Neural progenitor cell (in vitro differentiated cells): Measurements from ENCODE around the gene CHFR. TPM values are rescaled to one million over a fixed set of nuclear protein-coding genes. Genes with fewer than 3 reads are reported as not detected.
A peak's percentile ranks its signal among the peaks of the same experiment; 100 is the strongest.

Source experiments
- DNase-seq: peaks from one replicate; pipeline ENCODE4 v3.0.0-alpha.2; 2016; ENCODE audit warnings: low spot score
- H2AFZ ChIP-seq: fragments of 200-600 bp; sonication (generic); replicated peaks from 2 replicates; pipeline ENCODE4 v1.6.1; 2016; ENCODE audit warnings: antibody characterized with exemption
- H3F3A ChIP-seq: fragments of 200-600 bp; sonication (generic); 2 replicates; pipeline ENCODE4 v1.6.1; 2016; ENCODE audit warnings: antibody characterized with exemption, low read depth
- H3K27ac ChIP-seq: fragments of 200-600 bp; sonication (generic); 2 replicates; pipeline ENCODE4 v1.5.1; 2016; ENCODE audit warnings: mild to moderate bottlenecking
- H3K27me3 ChIP-seq: fragments of 200-600 bp; sonication (generic); 2 replicates; pipeline ENCODE4 v1.6.1; 2016; ENCODE audit warnings: mild to moderate bottlenecking, moderate library complexity
- H3K36me3 ChIP-seq: fragments of 200-600 bp; sonication (generic); 2 replicates; pipeline ENCODE4 v1.5.1; 2016
- H3K4me1 ChIP-seq: fragments of 200-600 bp; sonication (generic); 2 replicates; pipeline ENCODE4 v1.6.1; 2016; ENCODE audit warnings: mixed run types
- H3K4me2 ChIP-seq: fragments of 200-600 bp; sonication (generic); 2 replicates; pipeline ENCODE4 v1.6.1; 2016
- H3K4me3 ChIP-seq: fragments of 200-600 bp; sonication (generic); 2 replicates; pipeline ENCODE4 v1.5.1; 2016
- H3K79me2 ChIP-seq: fragments of 200-600 bp; sonication (generic); 2 replicates; pipeline ENCODE4 v1.6.1; 2016; ENCODE audit warnings: low read depth
- H3K9ac ChIP-seq: fragments of 200-600 bp; sonication (generic); 2 replicates; pipeline ENCODE4 v1.6.1; 2016
- H3K9me3 ChIP-seq: fragments of 200-600 bp; sonication (generic); 2 replicates; pipeline ENCODE4 v1.5.1; 2016; ENCODE audit warnings: low read depth
- H4K20me1 ChIP-seq: fragments of 200-600 bp; sonication (generic); 2 replicates; pipeline ENCODE4 v1.6.1; 2016; ENCODE audit warnings: low read depth
- H3K27ac Mint-ChIP-seq: 3 replicates; pipeline ENCODE4 v1.8.0; 2021; ENCODE audit warnings: mixed read lengths
- H3K27me3 Mint-ChIP-seq: 2 replicates; pipeline ENCODE4 v1.8.0; 2022; ENCODE audit warnings: low read depth, mild to moderate bottlenecking, inconsistent platforms, moderate library complexity, mixed read lengths; ENCODE audit not compliant: insufficient read depth
- H3K36me3 Mint-ChIP-seq: 3 replicates; pipeline ENCODE4 v1.8.0; 2021; ENCODE audit warnings: mixed read lengths
- H3K4me1 Mint-ChIP-seq: 3 replicates; pipeline ENCODE4 v1.8.0; 2021; ENCODE audit warnings: mixed read lengths
- H3K4me3 Mint-ChIP-seq: 3 replicates; pipeline ENCODE4 v1.8.0; 2021; ENCODE audit warnings: mild to moderate bottlenecking, moderate library complexity, mixed read lengths
- H3K9me3 Mint-ChIP-seq: 3 replicates; pipeline ENCODE4 v1.8.0; 2020; ENCODE audit warnings: mixed read lengths
- CTCF ChIP-seq: fragments of 200-600 bp; sonication (generic); IDR thresholded peaks from 2 replicates; pipeline ENCODE4 v1.5.1; 2017; ENCODE audit warnings: antibody characterized with exemption, mild to moderate bottlenecking
- EZH2 ChIP-seq: fragments of 200-600 bp; sonication (generic); IDR thresholded peaks from 2 replicates; pipeline ENCODE4 v1.6.1; 2017; ENCODE audit warnings: antibody characterized with exemption, mild to moderate bottlenecking, moderate library complexity
- EZH2phosphoT487 ChIP-seq: fragments of 200-600 bp; sonication (generic); IDR thresholded peaks from 2 replicates; pipeline ENCODE4 v1.6.1; 2017; ENCODE audit warnings: antibody characterized with exemption
- total RNA-seq: library from RNA; depleted of rRNA; stranded (reverse); fragments of >200 nt; gene quantifications from 2 replicates; pipeline ENCODE4 v1.2.3, GENCODE V29; 2015; ENCODE audit warnings: low replicate concordance

Gene CHFR
- total RNA-seq, 1 donor from 2014 or later, result 25.6 TPM

DNA sequence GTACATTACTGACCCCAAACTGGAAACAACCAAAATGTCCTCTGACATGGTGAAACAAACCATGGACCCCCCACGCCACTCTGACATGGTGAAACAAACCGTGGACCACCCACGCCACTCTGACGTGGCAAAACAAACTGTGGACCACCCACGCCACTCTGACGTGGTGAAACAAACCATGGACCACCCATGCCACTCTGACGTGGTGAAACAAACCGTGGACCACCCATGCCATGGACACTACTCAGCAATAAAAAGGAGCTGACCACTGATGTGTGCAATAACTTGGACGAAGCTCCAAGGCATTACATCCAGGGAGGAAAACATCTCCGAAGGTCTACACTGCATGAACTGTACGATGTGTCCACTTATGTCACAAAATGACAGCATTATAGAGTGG, 55.6 kb downstream of the CHFR start:
- H3K4me3 ChIP-seq, result no peak overlapping the region
- TF ChIP-seq EZH2phosphoT487 (no peak), CTCF (no peak), EZH2 (no peak)
- no peaks in the 10 kb centered on the region for H3K9me3 ChIP-seq
- H3K4me1 Mint-ChIP-seq, result peaks cover 15% of the 10 kb centered on the region
- H3K79me2 ChIP-seq, result peaks cover 17% of the 10 kb centered on the region
- H3F3A ChIP-seq, result peaks cover 9% of the 10 kb centered on the region
- H3K27me3 ChIP-seq, result no peaks in the 10 kb centered on the region
- no peaks in the 10 kb centered on the region for H3K9me3 Mint-ChIP-seq
- no peaks in the 10 kb centered on the region for H3K36me3 ChIP-seq
- no peak overlapping the region for H3K27ac Mint-ChIP-seq
- DNase-seq, result no peak
- peaks cover 6% of the 10 kb centered on the region for H4K20me1 ChIP-seq
- H3K9ac ChIP-seq, result no peak overlapping the region
- H3K36me3 Mint-ChIP-seq, result peaks cover 13% of the 10 kb centered on the region
- H3K27me3 Mint-ChIP-seq, result peaks cover 7% of the 10 kb centered on the region
- H3K4me3 Mint-ChIP-seq, result no peak overlapping the region
- H2AFZ ChIP-seq, result no peak overlapping the region
- no peaks in the 10 kb centered on the region for H3K4me1 ChIP-seq
- no peak overlapping the region for H3K4me2 ChIP-seq
- no peak overlapping the region for H3K27ac ChIP-seq

- H3K27ac ChIP-seq, result peak within 1 kb of the TSS; percentile 100
- peak; percentile 97 for DNase-seq
- peaks cover 6% of the 10 kb centered on the region for H4K20me1 ChIP-seq
- peaks cover 38% of the 10 kb centered on the region for H3K79me2 ChIP-seq
- no peaks in the 10 kb centered on the region for H3K36me3 ChIP-seq
- peak within 1 kb of the TSS; percentile 99 for H3K9ac ChIP-seq
- H3K27ac Mint-ChIP-seq, result peak within 1 kb of the TSS; percentile 100
- H3K9me3 Mint-ChIP-seq, result no peaks in the 10 kb centered on the region
- H3K4me1 Mint-ChIP-seq, result peaks cover 15% of the 10 kb centered on the region
- H3K4me1 ChIP-seq, result no peaks in the 10 kb centered on the region
- peaks cover 3% of the 10 kb centered on the region for H3K27me3 Mint-ChIP-seq
- no peaks in the 10 kb centered on the region for H3K9me3 ChIP-seq
- peak within 1 kb of the TSS; percentile 100 for H2AFZ ChIP-seq
- peak within 1 kb of the TSS; percentile 99 for H3K4me3 ChIP-seq
- no peaks in the 10 kb centered on the region for H3K27me3 ChIP-seq
- H3K4me2 ChIP-seq, result peak within 1 kb of the TSS; percentile 84
- peaks cover 22% of the 10 kb centered on the region for H3K36me3 Mint-ChIP-seq
- H3F3A ChIP-seq, result peaks cover 9% of the 10 kb centered on the region
- TF ChIP-seq EZH2 (peak; percentile 36), EZH2phosphoT487 (no peak), CTCF (no peak)
- peak within 1 kb of the TSS; percentile 97 for H3K4me3 Mint-ChIP-seq
Observed at GRCh38 chr12:132828706-132829534, 58.5 kb downstream of the CHFR start, which contains the start of gene GOLGA3. Gene GOLGA3 (minus strand): TSS chr12:132828869. CDS start chr12:132822128, 6,741 bp downstream.

GRCh38 chr12:132827763-132828703, 59.4 kb downstream of the CHFR start:
- H3K4me1 ChIP-seq, result no peaks in the 10 kb centered on the region
- TF ChIP-seq CTCF (no peak), EZH2 (no peak), EZH2phosphoT487 (no peak)
- H3K9me3 ChIP-seq, result no peaks in the 10 kb centered on the region
- peak overlapping the region; percentile 100 for H2AFZ ChIP-seq
- H3K9ac ChIP-seq, result peak overlapping the region; percentile 99
- H3K79me2 ChIP-seq, result peaks cover 38% of the 10 kb centered on the region
- no peaks in the 10 kb centered on the region for H3K27me3 ChIP-seq
- H3K36me3 ChIP-seq, result no peaks in the 10 kb centered on the region
- H3F3A ChIP-seq, result peaks cover 9% of the 10 kb centered on the region
- H3K27me3 Mint-ChIP-seq, result peaks cover 3% of the 10 kb centered on the region
- peak overlapping the region; percentile 99 for H3K4me3 ChIP-seq
- peak overlapping the region; percentile 91 for H3K4me3 Mint-ChIP-seq
- DNase-seq, result no peak
- no peaks in the 10 kb centered on the region for H3K9me3 Mint-ChIP-seq
- H3K4me1 Mint-ChIP-seq, result peaks cover 14% of the 10 kb centered on the region
- H3K4me2 ChIP-seq, result peak overlapping the region; percentile 84
- H3K36me3 Mint-ChIP-seq, result peaks cover 21% of the 10 kb centered on the region
- H3K27ac Mint-ChIP-seq, result peak overlapping the region; percentile 50
- peaks cover 6% of the 10 kb centered on the region for H4K20me1 ChIP-seq
- peak overlapping the region; percentile 100 for H3K27ac ChIP-seq
